ENCODE results near the gene KANK4.

The KANK4 gene

GRCh38 chr1:62281922-62282555 lies 37.2 kb downstream of the KANK4 start:
- ChIA-PET POLR2A (no interaction called here), CTCF (interaction anchor here (1.1 kb wide), 1 partner anchor 10 kb away, joined by 3 read pairs; no protein-coding TSS in a partner anchor)
- TF ChIP-seq CTCF (IDR thresholded peaks at IDR 0.05; ENCODE audit: control extremely low read depth, extremely low read depth, low read depth, missing control alignments) = no peak
- DNase-seq (ENCODE audit: extremely low spot score) = no peak

GRCh38 chr1:62280960-62281465 lies 38.2 kb downstream of the KANK4 start:
- CTCF ChIA-PET = interaction anchor here (1.1 kb wide), 1 partner anchor 11 kb away, joined by 3 read pairs; no protein-coding TSS in a partner anchor
- no peak for DNase-seq (ENCODE audit: extremely low spot score)
- POLR2A ChIA-PET = no interaction called here
- no peak for TF ChIP-seq CTCF (IDR thresholded peaks at IDR 0.05; ENCODE audit: control extremely low read depth, extremely low read depth, low read depth, missing control alignments)

- POLR2A ChIA-PET = no interaction called here
Observed at GRCh38 chr1:62280150-62280549, 39.1 kb downstream of the KANK4 start.

DNA sequence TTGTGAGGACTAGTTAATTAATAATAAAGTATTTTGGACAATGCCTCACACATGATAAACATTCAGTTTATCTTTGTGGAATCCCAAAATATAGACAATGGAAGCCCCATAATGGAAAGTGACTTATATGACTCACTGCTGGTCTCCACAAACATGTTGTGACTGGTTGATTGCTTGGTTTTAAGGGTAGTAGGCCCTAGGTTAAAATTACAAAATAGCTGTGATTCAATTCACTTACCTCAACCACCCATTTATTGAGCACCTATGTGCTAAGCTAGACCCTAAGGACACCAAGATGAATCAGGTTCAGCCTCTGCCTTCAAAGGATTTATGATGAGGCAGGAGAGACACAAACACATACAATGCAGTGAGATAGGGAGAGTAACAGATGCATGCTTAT lies 42.4 kb downstream of the KANK4 start:
- ChIA-PET POLR2A (no interaction called here), CTCF (interaction anchor here (1.1 to 1.3 kb wide), 2 partner anchors 13 to 18 kb away, joined by 3 to 4 read pairs; no protein-coding TSS in a partner anchor)
- no peak for TF ChIP-seq CTCF (IDR thresholded peaks at IDR 0.05; ENCODE audit: control extremely low read depth, extremely low read depth, low read depth, missing control alignments)
- no peak for DNase-seq (ENCODE audit: extremely low spot score)

More at GRCh38 chr1:62280150-62280549, 39.1 kb downstream of the KANK4 start:
- CTCF ChIA-PET = no interaction called here
- no peak for TF ChIP-seq CTCF (IDR thresholded peaks at IDR 0.05; ENCODE audit: control extremely low read depth, extremely low read depth, low read depth, missing control alignments)
- DNase-seq (ENCODE audit: extremely low spot score) = no peak

- no peak for DNase-seq (ENCODE audit: extremely low spot score)
- POLR2A ChIA-PET = no interaction called here
- CTCF ChIA-PET = no interaction called here
- no peak for TF ChIP-seq CTCF (IDR thresholded peaks at IDR 0.05; ENCODE audit: control extremely low read depth, extremely low read depth, low read depth, missing control alignments)
Observed at GRCh38 chr1:62274496-62275485, 44.4 kb downstream of the KANK4 start.

DNA sequence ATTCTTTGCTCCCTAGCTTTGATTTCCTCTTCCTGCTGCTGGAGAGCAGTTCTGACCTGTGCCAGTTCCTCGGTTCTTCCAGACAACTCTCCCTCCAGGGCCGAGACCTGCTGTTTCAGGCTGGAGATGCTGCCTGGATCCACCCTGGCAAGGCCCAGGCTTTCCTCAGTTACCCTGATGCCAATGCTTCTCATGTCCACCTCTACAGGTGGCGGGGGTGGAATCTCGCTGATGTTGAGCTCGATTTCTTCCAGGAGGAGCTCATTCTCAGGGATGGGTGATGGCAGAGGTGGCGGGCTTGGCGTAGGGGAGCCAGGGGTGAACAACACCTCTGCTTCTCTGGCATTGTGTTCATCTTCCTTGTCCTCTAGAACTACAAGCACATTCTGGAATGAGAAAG lies 45.3 kb downstream of the KANK4 start:
- ChIA-PET CTCF (interaction anchor here (1.2 to 1.3 kb wide), 2 partner anchors 10 to 24 kb away, joined by 3 read pairs; no protein-coding TSS in a partner anchor), POLR2A (no interaction called here)
- no peak for DNase-seq (ENCODE audit: extremely low spot score)
- no peak for TF ChIP-seq CTCF (IDR thresholded peaks at IDR 0.05; ENCODE audit: control extremely low read depth, extremely low read depth, low read depth, missing control alignments)
